HepG2 (cell line): ENCODE measurements around the gene HERPUD2. TPM values are rescaled to one million over a fixed set of nuclear protein-coding genes. Genes with fewer than 3 reads are reported as not detected.

Source experiments
- ATAC-seq: fragments of 200-7000 bp; cut with Tn5 transposase; 3 replicates; pipeline ENCODE4 v1.9.1; 2020; ENCODE audit warnings: mild to moderate bottlenecking, moderate library complexity
- BruUV-seq: library from RNA; stranded (reverse); fragments of 400-500 nt; replicated peaks from 2 replicates; lab custom pipeline; 2021; lab: Mats Ljungman, UMichigan
- CTCF ChIA-PET: fragments of 300-600 bp; formaldehyde crosslinking; extraction: SDS; loops from one replicate; lab custom pipeline; 2021; ENCODE audit warnings: low total read pairs, inconsistent platforms, low intra/inter-chr PET ratio; lab: Yijun Ruan, JAX
- POLR2A ChIA-PET: fragments of 350-600 bp; sonication (Branson Sonifier 250); formaldehyde crosslinking; loops from one replicate; lab custom pipeline; 2020; ENCODE audit warnings: antibody characterized with exemption, inconsistent platforms; lab: Yijun Ruan, JAX
- DNase-seq: peaks from one replicate; pipeline ENCODE4 v3.0.0-alpha.2; 2015; ENCODE audit warnings: low spot score
- FAIRE-seq: peaks from 3 replicates; lab custom pipeline; 2011; peaks lifted over from hg19 to GRCh38; lab: Jason Lieb, UNC
- H2AFZ ChIP-seq: one replicate; pipeline ENCODE4 v1.6.1; 2011; ENCODE audit warnings: low read length, inconsistent platforms
- H3K27ac ChIP-seq: fragments of 300-600 bp; 3 replicates; pipeline ENCODE4 v1.8.0; 2011; ENCODE audit warnings: mixed run types, mild to moderate bottlenecking, mixed read lengths, low read length, inconsistent platforms; ENCODE audit not compliant: insufficient read depth; ENCODE audit errors: extremely low read length
- H3K27me3 ChIP-seq, 2 experiments: fragments of 200-600 bp in 1 of 2; 2 replicates in 1 of 2; 3 replicates in 1 of 2; pipeline versions ENCODE4 v1.6.0 to v1.8.0; 2011; ENCODE audit warnings: low read length in 2 of 2, mild to moderate bottlenecking in 2 of 2, moderate library complexity in 2 of 2, inconsistent platforms in 1 of 2; ENCODE audit not compliant: insufficient read depth in 2 of 2, control insufficient read depth in 1 of 2
- H3K36me3 ChIP-seq, 2 experiments: fragments of 200-600 bp in 1 of 2; replicated peaks in 1 of 2; 2 replicates in 1 of 2; 3 replicates in 1 of 2; pipeline versions ENCODE4 v1.5.1 to v1.8.0; 2011; ENCODE audit warnings: low read length in 2 of 2, inconsistent platforms in 1 of 2; ENCODE audit not compliant: insufficient read depth in 2 of 2, control insufficient read depth in 1 of 2
- H3K4me1 ChIP-seq: 2 replicates; pipeline ENCODE4 v1.5.1; 2012; ENCODE audit warnings: low read length, inconsistent platforms; ENCODE audit not compliant: insufficient read depth
- H3K4me2 ChIP-seq: 2 replicates; pipeline ENCODE4 v1.6.0; 2011; ENCODE audit warnings: low read depth, low read length, inconsistent platforms
- H3K4me3 ChIP-seq, 3 experiments: fragments of 200-600 bp in 1 of 3; sonication (generic), shearing (Covaris generic) in 1 of 3; replicated peaks in 1 of 3; 2 replicates each; pipeline ENCODE4 v1.5.1; 2011 to 2016; ENCODE audit warnings: low read length in 3 of 3, inconsistent platforms in 2 of 3, low read depth in 2 of 3, mild to moderate bottlenecking in 2 of 3, control low read depth in 1 of 3, mixed read lengths in 1 of 3; ENCODE audit not compliant: insufficient read depth in 1 of 3
- H3K79me2 ChIP-seq: one replicate; pipeline ENCODE4 v1.6.1; 2011; ENCODE audit warnings: low read length, inconsistent platforms; ENCODE audit not compliant: insufficient read depth
- H3K9ac ChIP-seq: 2 replicates; pipeline ENCODE4 v1.6.0; 2011; ENCODE audit warnings: mild to moderate bottlenecking, low read depth, low read length, inconsistent platforms; ENCODE audit not compliant: insufficient read depth
- H3K9me3 ChIP-seq: 2 replicates; pipeline ENCODE4 v1.5.1; 2012; ENCODE audit warnings: mild to moderate bottlenecking, low read length
- H4K20me1 ChIP-seq: 2 replicates; pipeline ENCODE4 v1.6.0; 2011; ENCODE audit warnings: inconsistent platforms, mild to moderate bottlenecking, low read length, moderate library complexity; ENCODE audit not compliant: insufficient read depth
- KLF13 ChIP-seq: sonication (generic); formaldehyde crosslinking; IDR thresholded peaks from 2 replicates; pipeline ENCODE4 v1.4.0; 2020; ENCODE audit warnings: mild to moderate bottlenecking, missing genetic modification reagents
- MTF2 ChIP-seq: sonication (generic); formaldehyde crosslinking; IDR thresholded peaks from 2 replicates; pipeline ENCODE4 v1.5.0; 2020; ENCODE audit warnings: missing genetic modification reagents, borderline replicate concordance
- REPIN1 ChIP-seq: sonication (generic); formaldehyde crosslinking; IDR thresholded peaks from 2 replicates; pipeline ENCODE4 v1.8.0; 2022; ENCODE audit warnings: missing genetic modification reagents, low read depth, mild to moderate bottlenecking, borderline replicate concordance
- RORA ChIP-seq: sonication (generic); formaldehyde crosslinking; IDR thresholded peaks from 2 replicates; pipeline ENCODE4 v1.5.0; 2020; ENCODE audit warnings: mild to moderate bottlenecking, missing genetic modification reagents, moderate library complexity
- ZBTB42 ChIP-seq: sonication (generic); formaldehyde crosslinking; IDR thresholded peaks from 2 replicates; pipeline ENCODE4 v1.5.0; 2020; ENCODE audit warnings: mild to moderate bottlenecking, missing genetic modification reagents
- WGBS: methylation state at CpG from one replicate; pipeline ENCODE4 v1.1.6; 2017; ENCODE audit warnings: low lambda C conversion rate; 5-methylcytosine and 5-hydroxymethylcytosine counted together
- in situ Hi-C: cut with HindIII; loops from 2 replicates; pipeline ENCODE4 v1.10.0; 2017; ENCODE audit warnings: low pct_unique_long_range_greater_than_20kb; ENCODE audit not compliant: extremely low pct_ligation_motif_present
- intact Hi-C: fragments of 100-400 bp; cut with micrococcal nuclease; formaldehyde crosslinking; loops from one replicate; pipeline ENCODE4 v1.10.0; 2022; ENCODE audit not compliant: unreplicated experiment
- polyA plus RNA-seq, 8 experiments: library from polyadenylated mRNA; depleted of rRNA in 3 of 8; stranded (reverse) in 7 of 8; unstranded in 1 of 8; fragments of >200 nt; fragmentation: Illumina TruSeq in 4 of 8; extraction: Trizol in 4 of 8; gene quantifications; 2 replicates each; pipeline versions ENCODE4 v1.2.1 to v1.2.3, GENCODE V29; 2011 to 2016; ENCODE audit warnings: low read depth in 4 of 8, missing spikeins in 1 of 8, mixed read lengths in 1 of 8; ENCODE audit not compliant: insufficient read depth in 1 of 8
- total RNA-seq, 5 experiments: library from RNA; depleted of rRNA; stranded (reverse); fragments of >200 nt; fragmentation: Illumina TruSeq; extraction: Trizol; gene quantifications; 2 replicates each; pipeline ENCODE4 v1.2.3, GENCODE V29; 2016; ENCODE audit warnings: low read depth in 1 of 5
- TF ChIP-seq, protein P1 (sequence below): conservative IDR thresholded peaks from 2 replicates; pipeline ENCODE4 v1.6.1; 2018; ENCODE audit warnings: missing genetic modification reagents
- TF ChIP-seq, protein P2 (sequence below), 2 experiments: sonication (generic) in 1 of 2; formaldehyde crosslinking in 1 of 2; IDR thresholded peaks; 2 replicates each; pipeline versions ENCODE4 v1.6.1 to v1.9.0; 2014 to 2022; ENCODE audit warnings: antibody characterized with exemption in 1 of 2, borderline replicate concordance in 1 of 2, inconsistent platforms in 1 of 2, low read depth in 1 of 2, missing genetic modification reagents in 1 of 2
- TF ChIP-seq, protein P3 (sequence below): IDR thresholded peaks from 2 replicates; pipeline ENCODE4 v1.6.1; 2016
- TF ChIP-seq, protein P4 (sequence below): sonication (generic); formaldehyde crosslinking; IDR thresholded peaks from 2 replicates; pipeline ENCODE4 v1.5.1; 2020; ENCODE audit warnings: missing genetic modification reagents, mild to moderate bottlenecking, borderline replicate concordance
- TF ChIP-seq, protein P5 (sequence below): sonication (generic); formaldehyde crosslinking; IDR thresholded peaks from 2 replicates; pipeline ENCODE4 v1.4.0; 2020; ENCODE audit warnings: missing genetic modification reagents

Gene HERPUD2
- total and polyA plus RNA-seq, 2 of the 13 experiments (the other 11 are each of a cell fraction or from before 2014, with no cell fraction given), result 10.7 to 38.6 TPM

DNA sequence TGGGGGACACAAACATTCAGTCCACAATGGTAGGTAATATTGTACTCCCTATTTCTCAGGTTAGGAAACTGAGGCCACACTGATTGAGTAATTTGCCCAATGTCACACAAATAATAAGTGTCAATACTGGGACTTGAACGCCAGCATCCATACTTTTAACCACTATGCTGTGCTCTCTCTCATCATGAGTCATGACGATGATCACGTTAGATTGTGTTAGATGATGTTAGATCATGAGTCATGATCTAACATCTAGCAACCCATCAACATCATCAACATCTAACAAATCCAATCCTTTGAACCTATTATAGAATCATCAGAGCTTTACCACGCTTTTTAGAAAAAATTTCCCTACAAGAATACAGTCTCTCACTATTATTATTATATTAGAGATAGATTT, 28.1 kb upstream of the HERPUD2 start:
- POLR2A ChIA-PET, result no interaction called here
- TF ChIP-seq, protein P1, sequence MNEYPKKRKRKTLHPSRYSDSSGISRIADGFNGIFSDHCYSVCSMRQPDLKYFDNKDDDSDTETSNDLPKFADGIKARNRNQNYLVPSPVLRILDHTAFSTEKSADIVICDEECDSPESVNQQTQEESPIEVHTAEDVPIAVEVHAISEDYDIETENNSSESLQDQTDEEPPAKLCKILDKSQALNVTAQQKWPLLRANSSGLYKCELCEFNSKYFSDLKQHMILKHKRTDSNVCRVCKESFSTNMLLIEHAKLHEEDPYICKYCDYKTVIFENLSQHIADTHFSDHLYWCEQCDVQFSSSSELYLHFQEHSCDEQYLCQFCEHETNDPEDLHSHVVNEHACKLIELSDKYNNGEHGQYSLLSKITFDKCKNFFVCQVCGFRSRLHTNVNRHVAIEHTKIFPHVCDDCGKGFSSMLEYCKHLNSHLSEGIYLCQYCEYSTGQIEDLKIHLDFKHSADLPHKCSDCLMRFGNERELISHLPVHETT (CRISPR knock-in tag), result no peak
- TF ChIP-seq MTF2 (CRISPR knock-in tag) (no peak), REPIN1 (CRISPR knock-in tag) (no peak), RORA (CRISPR knock-in tag) (no peak), ZBTB42 (CRISPR knock-in tag) (no peak), KLF13 (CRISPR knock-in tag) (no peak)
- TF ChIP-seq, protein P2, sequence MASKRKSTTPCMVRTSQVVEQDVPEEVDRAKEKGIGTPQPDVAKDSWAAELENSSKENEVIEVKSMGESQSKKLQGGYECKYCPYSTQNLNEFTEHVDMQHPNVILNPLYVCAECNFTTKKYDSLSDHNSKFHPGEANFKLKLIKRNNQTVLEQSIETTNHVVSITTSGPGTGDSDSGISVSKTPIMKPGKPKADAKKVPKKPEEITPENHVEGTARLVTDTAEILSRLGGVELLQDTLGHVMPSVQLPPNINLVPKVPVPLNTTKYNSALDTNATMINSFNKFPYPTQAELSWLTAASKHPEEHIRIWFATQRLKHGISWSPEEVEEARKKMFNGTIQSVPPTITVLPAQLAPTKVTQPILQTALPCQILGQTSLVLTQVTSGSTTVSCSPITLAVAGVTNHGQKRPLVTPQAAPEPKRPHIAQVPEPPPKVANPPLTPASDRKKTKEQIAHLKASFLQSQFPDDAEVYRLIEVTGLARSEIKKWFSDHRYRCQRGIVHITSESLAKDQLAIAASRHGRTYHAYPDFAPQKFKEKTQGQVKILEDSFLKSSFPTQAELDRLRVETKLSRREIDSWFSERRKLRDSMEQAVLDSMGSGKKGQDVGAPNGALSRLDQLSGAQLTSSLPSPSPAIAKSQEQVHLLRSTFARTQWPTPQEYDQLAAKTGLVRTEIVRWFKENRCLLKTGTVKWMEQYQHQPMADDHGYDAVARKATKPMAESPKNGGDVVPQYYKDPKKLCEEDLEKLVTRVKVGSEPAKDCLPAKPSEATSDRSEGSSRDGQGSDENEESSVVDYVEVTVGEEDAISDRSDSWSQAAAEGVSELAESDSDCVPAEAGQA (IDR thresholded peaks at IDR 0.05; ENCODE audit: low read depth), result no peak
- TF ChIP-seq, protein P2 (CRISPR knock-in tag; IDR thresholded peaks at IDR 0.05; ENCODE audit: borderline replicate concordance), result no peak
- TF ChIP-seq, protein P3, sequence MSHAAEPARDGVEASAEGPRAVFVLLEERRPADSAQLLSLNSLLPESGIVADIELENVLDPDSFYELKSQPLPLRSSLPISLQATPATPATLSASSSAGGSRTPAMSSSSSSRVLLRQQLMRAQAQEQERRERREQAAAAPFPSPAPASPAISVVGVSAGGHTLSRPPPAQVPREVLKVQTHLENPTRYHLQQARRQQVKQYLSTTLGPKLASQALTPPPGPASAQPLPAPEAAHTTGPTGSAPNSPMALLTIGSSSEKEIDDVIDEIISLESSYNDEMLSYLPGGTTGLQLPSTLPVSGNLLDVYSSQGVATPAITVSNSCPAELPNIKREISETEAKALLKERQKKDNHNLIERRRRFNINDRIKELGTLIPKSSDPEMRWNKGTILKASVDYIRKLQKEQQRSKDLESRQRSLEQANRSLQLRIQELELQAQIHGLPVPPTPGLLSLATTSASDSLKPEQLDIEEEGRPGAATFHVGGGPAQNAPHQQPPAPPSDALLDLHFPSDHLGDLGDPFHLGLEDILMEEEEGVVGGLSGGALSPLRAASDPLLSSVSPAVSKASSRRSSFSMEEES (CRISPR knock-in tag), result no peak
- TF ChIP-seq, protein P4, sequence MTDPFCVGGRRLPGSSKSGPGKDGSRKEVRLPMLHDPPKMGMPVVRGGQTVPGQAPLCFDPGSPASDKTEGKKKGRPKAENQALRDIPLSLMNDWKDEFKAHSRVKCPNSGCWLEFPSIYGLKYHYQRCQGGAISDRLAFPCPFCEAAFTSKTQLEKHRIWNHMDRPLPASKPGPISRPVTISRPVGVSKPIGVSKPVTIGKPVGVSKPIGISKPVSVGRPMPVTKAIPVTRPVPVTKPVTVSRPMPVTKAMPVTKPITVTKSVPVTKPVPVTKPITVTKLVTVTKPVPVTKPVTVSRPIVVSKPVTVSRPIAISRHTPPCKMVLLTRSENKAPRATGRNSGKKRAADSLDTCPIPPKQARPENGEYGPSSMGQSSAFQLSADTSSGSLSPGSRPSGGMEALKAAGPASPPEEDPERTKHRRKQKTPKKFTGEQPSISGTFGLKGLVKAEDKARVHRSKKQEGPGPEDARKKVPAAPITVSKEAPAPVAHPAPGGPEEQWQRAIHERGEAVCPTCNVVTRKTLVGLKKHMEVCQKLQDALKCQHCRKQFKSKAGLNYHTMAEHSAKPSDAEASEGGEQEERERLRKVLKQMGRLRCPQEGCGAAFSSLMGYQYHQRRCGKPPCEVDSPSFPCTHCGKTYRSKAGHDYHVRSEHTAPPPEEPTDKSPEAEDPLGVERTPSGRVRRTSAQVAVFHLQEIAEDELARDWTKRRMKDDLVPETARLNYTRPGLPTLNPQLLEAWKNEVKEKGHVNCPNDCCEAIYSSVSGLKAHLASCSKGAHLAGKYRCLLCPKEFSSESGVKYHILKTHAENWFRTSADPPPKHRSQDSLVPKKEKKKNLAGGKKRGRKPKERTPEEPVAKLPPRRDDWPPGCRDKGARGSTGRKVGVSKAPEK (CRISPR knock-in tag), result no peak
- TF ChIP-seq, protein P5, sequence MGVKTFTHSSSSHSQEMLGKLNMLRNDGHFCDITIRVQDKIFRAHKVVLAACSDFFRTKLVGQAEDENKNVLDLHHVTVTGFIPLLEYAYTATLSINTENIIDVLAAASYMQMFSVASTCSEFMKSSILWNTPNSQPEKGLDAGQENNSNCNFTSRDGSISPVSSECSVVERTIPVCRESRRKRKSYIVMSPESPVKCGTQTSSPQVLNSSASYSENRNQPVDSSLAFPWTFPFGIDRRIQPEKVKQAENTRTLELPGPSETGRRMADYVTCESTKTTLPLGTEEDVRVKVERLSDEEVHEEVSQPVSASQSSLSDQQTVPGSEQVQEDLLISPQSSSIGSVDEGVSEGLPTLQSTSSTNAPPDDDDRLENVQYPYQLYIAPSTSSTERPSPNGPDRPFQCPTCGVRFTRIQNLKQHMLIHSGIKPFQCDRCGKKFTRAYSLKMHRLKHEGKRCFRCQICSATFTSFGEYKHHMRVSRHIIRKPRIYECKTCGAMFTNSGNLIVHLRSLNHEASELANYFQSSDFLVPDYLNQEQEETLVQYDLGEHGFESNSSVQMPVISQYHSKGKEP, result no peak

More for the DNA sequence above, 28.1 kb upstream of the HERPUD2 start:
- Histone ChIP-seq H3K9ac (no peak overlapping the region), H3K27me3 (peaks cover 0 to 2% of the 10 kb centered on the region in 2 experiments; a peak in 1 of 5 replicates), H3K4me2 (no peak overlapping the region), H3K4me3 (no peak overlapping the region), H3K4me1 (peaks cover 39% of the 10 kb centered on the region), H3K36me3 (no peaks in the 10 kb centered on the region), H3K9me3 (no peaks in the 10 kb centered on the region), H2AFZ (no peak overlapping the region), H4K20me1 (no peaks in the 10 kb centered on the region), H3K27ac (no peak overlapping the region), H3K79me2 (no peaks in the 10 kb centered on the region)
- 71% methylated on average over 4 of the region's 4 CpGs for WGBS
- no TSS peak for BruUV-seq
- CTCF ChIA-PET, result no interaction called here
- in situ Hi-C loops, result loop anchor here (25.0 kb wide), 1 partner anchor 589 kb away; no protein-coding TSS in a partner anchor
- DNase-seq (no peak), ATAC-seq (no peak), FAIRE-seq (no peak)
- intact Hi-C loops, result no loop called here
